Activated CD8-positive, alpha-beta memory T cell treated with anti-CD3 and anti-CD28 coated beads for 24 hours (primary cell): ENCODE results near the gene ANO9.
A peak's percentile ranks its signal among the peaks of the same experiment; 100 is the strongest.
"Not testable (repeated sequence)": the region's sequence is repeated elsewhere in the genome, so short reads cannot be mapped to it uniquely, and the experiment has no call there.

ENCODE experiments used
- DNase-seq: peaks from one replicate; pipeline ENCODE4 v3.0.0-alpha.2; 2020

The ANO9 gene

GRCh38 chr11:469684-470560 is 28.1 kb upstream of the ANO9 start:
- DNase-seq: no peak

GRCh38 chr11:469026-469683 is 27.3 kb upstream of the ANO9 start:
- DNase-seq: not testable (repeated sequence)

GRCh38 chr11:468493-468892 is 26.7 kb upstream of the ANO9 start:
- no peak for DNase-seq

GRCh38 chr11:468036-468435 is 26.2 kb upstream of the ANO9 start:
- DNase-seq: no peak

- no peak for DNase-seq
These were observed 24.2 kb upstream of the ANO9 start for GRCh38 chr11:465896-466530.

- no peak for DNase-seq
These were observed 22.5 kb upstream of the ANO9 start for GRCh38 chr11:464316-464715.

GRCh38 chr11:462107-462890 is 20.5 kb upstream of the ANO9 start:
- DNase-seq: no peak

- DNase-seq: no peak
These were observed 19.8 kb upstream of the ANO9 start for GRCh38 chr11:461626-462025.

GRCh38 chr11:460331-461199 is 18.8 kb upstream of the ANO9 start:
- DNase-seq: no peak

GRCh38 chr11:459511-460220 is 17.9 kb upstream of the ANO9 start:
- DNase-seq: no peak

- DNase-seq: no peak
These were observed 15.4 kb upstream of the ANO9 start for GRCh38 chr11:457111-457760.

- DNase-seq: peak; percentile 69
These were observed 14.7 kb upstream of the ANO9 start for GRCh38 chr11:456533-456932.

- no peak for DNase-seq
These were observed 13.8 kb upstream of the ANO9 start for GRCh38 chr11:455566-456147.

GRCh38 chr11:454801-455565 is 13.2 kb upstream of the ANO9 start:
- no peak for DNase-seq

GRCh38 chr11:454043-454442 is 12.2 kb upstream of the ANO9 start:
- no peak for DNase-seq

GRCh38 chr11:453564-453963 is 11.8 kb upstream of the ANO9 start:
- no peak for DNase-seq

- no peak for DNase-seq
These were observed 11.2 kb upstream of the ANO9 start for GRCh38 chr11:452916-453527.

GRCh38 chr11:452203-452744 is 10.5 kb upstream of the ANO9 start:
- no peak for DNase-seq

- DNase-seq: no peak
These were observed 9.9 kb upstream of the ANO9 start for GRCh38 chr11:451738-452137.
